Stimulated activated memory B cell treated with anti-CD40 and anti-IgM and Interleukin-4, amounts not matched to agents 10 μg/mL and 1 μg/mL and 100 μg/mL, for 72 hours (primary cell): ENCODE data around the gene DLGAP4.
"Not testable (repeated sequence)": the region's sequence is repeated elsewhere in the genome, so short reads cannot be mapped to it uniquely, and the experiment has no call there.

Experiments used
- ATAC-seq: fragments of 150-1000 bp; cut with Tn5 transposase; 2 replicates; pipeline ENCODE4 v1.10.0; 2021
- H3K27ac Mint-ChIP-seq: one replicate; pipeline ENCODE4 v1.8.0; 2022; ENCODE audit warnings: mild to moderate bottlenecking, mixed read lengths
- H3K27me3 Mint-ChIP-seq: one replicate; pipeline ENCODE4 v1.8.0; 2022; ENCODE audit warnings: mixed read lengths
- H3K36me3 Mint-ChIP-seq: one replicate; pipeline ENCODE4 v1.8.0; 2022; ENCODE audit warnings: mixed read lengths
- H3K4me1 Mint-ChIP-seq: one replicate; pipeline ENCODE4 v1.8.0; 2022; ENCODE audit warnings: mixed read lengths
- H3K4me3 Mint-ChIP-seq: one replicate; pipeline ENCODE4 v1.8.0; 2022; ENCODE audit warnings: mild to moderate bottlenecking, moderate library complexity, mixed read lengths
- H3K9me3 Mint-ChIP-seq: one replicate; pipeline ENCODE4 v1.8.0; 2022; ENCODE audit warnings: mixed read lengths

DLGAP4 gene

GRCh38 chr20:36496707-36497669 lies 190.8 kb downstream of the DLGAP4 start:
- Mint-ChIP-seq H3K4me1 (peaks cover 20% of the 10 kb centered on the region), H3K4me3 (no peak overlapping the region), H3K27me3 (no peaks in the 10 kb centered on the region), H3K9me3 (no peaks in the 10 kb centered on the region), H3K36me3 (peaks cover 39% of the 10 kb centered on the region), H3K27ac (no peak overlapping the region)
- no peak for ATAC-seq

- Mint-ChIP-seq H3K4me3 (no peak overlapping the region), H3K36me3 (peaks cover 40% of the 10 kb centered on the region), H3K9me3 (no peaks in the 10 kb centered on the region), H3K27ac (no peak overlapping the region), H3K4me1 (peaks cover 12% of the 10 kb centered on the region), H3K27me3 (no peaks in the 10 kb centered on the region)
- ATAC-seq = no peak
Measured at GRCh38 chr20:36497856-36498255, 191.7 kb downstream of the DLGAP4 start.

- Mint-ChIP-seq H3K4me1 (peaks cover 4% of the 10 kb centered on the region), H3K36me3 (peaks cover 45% of the 10 kb centered on the region), H3K9me3 (no peaks in the 10 kb centered on the region), H3K27me3 (no peaks in the 10 kb centered on the region), H3K27ac (no peak overlapping the region), H3K4me3 (no peak overlapping the region)
- ATAC-seq = no peak
Measured at GRCh38 chr20:36498386-36499179, 192.4 kb downstream of the DLGAP4 start.

GRCh38 chr20:36499211-36499610 lies 193.1 kb downstream of the DLGAP4 start:
- no peak for ATAC-seq
- Mint-ChIP-seq H3K27ac (no peak overlapping the region), H3K4me3 (no peak overlapping the region), H3K4me1 (no peaks in the 10 kb centered on the region), H3K9me3 (no peaks in the 10 kb centered on the region), H3K27me3 (no peaks in the 10 kb centered on the region), H3K36me3 (peaks cover 49% of the 10 kb centered on the region)

- Mint-ChIP-seq H3K27ac (no peak overlapping the region), H3K4me3 (no peak overlapping the region), H3K36me3 (peaks cover 55% of the 10 kb centered on the region), H3K9me3 (no peaks in the 10 kb centered on the region), H3K4me1 (no peaks in the 10 kb centered on the region), H3K27me3 (no peaks in the 10 kb centered on the region)
- no peak for ATAC-seq
Measured at GRCh38 chr20:36499723-36500501, 193.8 kb downstream of the DLGAP4 start.

GRCh38 chr20:36501367-36502006 lies 195.3 kb downstream of the DLGAP4 start:
- Mint-ChIP-seq H3K4me3 (no peak overlapping the region), H3K27ac (no peak overlapping the region), H3K4me1 (no peaks in the 10 kb centered on the region), H3K9me3 (no peaks in the 10 kb centered on the region), H3K36me3 (peaks cover 55% of the 10 kb centered on the region), H3K27me3 (no peaks in the 10 kb centered on the region)
- ATAC-seq = no peak

GRCh38 chr20:36504295-36504694 lies 198.2 kb downstream of the DLGAP4 start:
- H3K36me3 Mint-ChIP-seq = peaks cover 53% of the 10 kb centered on the region
- H3K9me3 Mint-ChIP-seq = no peaks in the 10 kb centered on the region
- ATAC-seq = no peak
- no peak overlapping the region for H3K4me3 Mint-ChIP-seq
- H3K27me3 Mint-ChIP-seq = no peaks in the 10 kb centered on the region
- no peak overlapping the region for H3K27ac Mint-ChIP-seq
- no peaks in the 10 kb centered on the region for H3K4me1 Mint-ChIP-seq

GRCh38 chr20:36506253-36506652 lies 200.1 kb downstream of the DLGAP4 start:
- H3K4me3 Mint-ChIP-seq = no peak overlapping the region
- peak overlapping the region; percentile 14 for H3K27ac Mint-ChIP-seq
- no peak for ATAC-seq
- H3K36me3 Mint-ChIP-seq = peaks cover 39% of the 10 kb centered on the region
- no peaks in the 10 kb centered on the region for H3K4me1 Mint-ChIP-seq
- H3K9me3 Mint-ChIP-seq = no peaks in the 10 kb centered on the region
- H3K27me3 Mint-ChIP-seq = no peaks in the 10 kb centered on the region

GRCh38 chr20:36507746-36508145 lies 201.6 kb downstream of the DLGAP4 start:
- H3K9me3 Mint-ChIP-seq = no peaks in the 10 kb centered on the region
- no peak overlapping the region for H3K27ac Mint-ChIP-seq
- no peaks in the 10 kb centered on the region for H3K27me3 Mint-ChIP-seq
- H3K4me1 Mint-ChIP-seq = no peaks in the 10 kb centered on the region
- no peak overlapping the region for H3K4me3 Mint-ChIP-seq
- ATAC-seq = no peak
- H3K36me3 Mint-ChIP-seq = peaks cover 46% of the 10 kb centered on the region

- Mint-ChIP-seq H3K27ac (peak overlapping the region; percentile 81), H3K9me3 (no peaks in the 10 kb centered on the region), H3K27me3 (no peaks in the 10 kb centered on the region), H3K4me3 (no peak overlapping the region), H3K36me3 (peaks cover 59% of the 10 kb centered on the region), H3K4me1 (peaks cover 7% of the 10 kb centered on the region)
- peak; percentile 66 for ATAC-seq
Measured at GRCh38 chr20:36519012-36519719, 213.0 kb downstream of the DLGAP4 start.

- Mint-ChIP-seq H3K4me1 (peaks cover 7% of the 10 kb centered on the region), H3K27ac (peak overlapping the region; percentile 81), H3K9me3 (no peaks in the 10 kb centered on the region), H3K36me3 (peaks cover 55% of the 10 kb centered on the region), H3K4me3 (no peak overlapping the region), H3K27me3 (no peaks in the 10 kb centered on the region)
- ATAC-seq = no peak
Measured at GRCh38 chr20:36519944-36520343, 213.8 kb downstream of the DLGAP4 start.

- Mint-ChIP-seq H3K4me1 (peaks cover 7% of the 10 kb centered on the region), H3K27ac (peak overlapping the region; percentile 81), H3K36me3 (peaks cover 54% of the 10 kb centered on the region), H3K9me3 (no peaks in the 10 kb centered on the region), H3K27me3 (no peaks in the 10 kb centered on the region), H3K4me3 (no peak overlapping the region)
- no peak for ATAC-seq
Measured at GRCh38 chr20:36521526-36521925, 215.4 kb downstream of the DLGAP4 start.

- not testable (repeated sequence) for H3K27ac Mint-ChIP-seq
Measured at GRCh38 chr20:36522412-36522811, 216.3 kb downstream of the DLGAP4 start.

GRCh38 chr20:36523341-36523740 lies 217.2 kb downstream of the DLGAP4 start:
- H3K36me3 Mint-ChIP-seq = peaks cover 68% of the 10 kb centered on the region
- no peak overlapping the region for H3K27ac Mint-ChIP-seq
- no peaks in the 10 kb centered on the region for H3K27me3 Mint-ChIP-seq
- no peak overlapping the region for H3K4me3 Mint-ChIP-seq
- no peak for ATAC-seq
- no peaks in the 10 kb centered on the region for H3K9me3 Mint-ChIP-seq
- peaks cover 7% of the 10 kb centered on the region for H3K4me1 Mint-ChIP-seq

More at GRCh38 chr20:36522412-36522811, 216.3 kb downstream of the DLGAP4 start:
- ATAC-seq, H3K4me3 Mint-ChIP-seq, H3K9me3 Mint-ChIP-seq, H3K27me3 Mint-ChIP-seq, H3K4me1 Mint-ChIP-seq: not testable (repeated sequence)
- peaks cover 62% of the 10 kb centered on the region for H3K36me3 Mint-ChIP-seq
